ENCODE results near the gene WNT6. TPM values are rescaled to one million over a fixed set of nuclear protein-coding genes. Genes with fewer than 3 reads are reported as not detected.

Gene WNT6
- total RNA-seq, 1 experiment from 2014 or later = 8.1 TPM

- CTCF ChIA-PET = interaction anchor here (0.6 to 1.2 kb wide), 3 partner anchors 11 to 294 kb away, joined by 3 to 6 read pairs (median 3); no protein-coding TSS in a partner anchor
- H3K4me1 ChIP-seq (ENCODE audit: control insufficient read depth, insufficient read depth, low read length) = peaks cover 21% of the 10 kb centered on the region
- intact Hi-C loops (cut with micrococcal nuclease; ENCODE audit: unreplicated experiment) = loop anchor here (10.0 kb wide), 1 partner anchor 297 kb away; no protein-coding TSS in a partner anchor
- no peaks in the 10 kb centered on the region for H3K9me3 ChIP-seq (ENCODE audit: control insufficient read depth, insufficient read depth, low read depth, low read length)
- peaks cover 10% of the 10 kb centered on the region for H3K27me3 ChIP-seq (ENCODE audit: control insufficient read depth, insufficient read depth, low read length)
- no peak for DNase-seq (ENCODE audit: low read depth, low spot score)
- H3K27ac ChIP-seq (ENCODE audit: low read length) = no peak overlapping the region
- H3K36me3 ChIP-seq (ENCODE audit: control insufficient read depth, insufficient read depth, low read length) = no peaks in the 10 kb centered on the region
- no peak overlapping the region for H3K4me3 ChIP-seq (ENCODE audit: low read depth in 2 of 2, low read length in 2 of 2)
- POLR2A ChIA-PET = no interaction called here
- no TSS peak for BruUV-seq (replicated peaks)
- in situ Hi-C loops (cut with HindIII; ENCODE audit: low pct_unique_long_range_greater_than_20kb, low sequenced_read_pairs) = no loop called here
- TF ChIP-seq, protein P1, sequence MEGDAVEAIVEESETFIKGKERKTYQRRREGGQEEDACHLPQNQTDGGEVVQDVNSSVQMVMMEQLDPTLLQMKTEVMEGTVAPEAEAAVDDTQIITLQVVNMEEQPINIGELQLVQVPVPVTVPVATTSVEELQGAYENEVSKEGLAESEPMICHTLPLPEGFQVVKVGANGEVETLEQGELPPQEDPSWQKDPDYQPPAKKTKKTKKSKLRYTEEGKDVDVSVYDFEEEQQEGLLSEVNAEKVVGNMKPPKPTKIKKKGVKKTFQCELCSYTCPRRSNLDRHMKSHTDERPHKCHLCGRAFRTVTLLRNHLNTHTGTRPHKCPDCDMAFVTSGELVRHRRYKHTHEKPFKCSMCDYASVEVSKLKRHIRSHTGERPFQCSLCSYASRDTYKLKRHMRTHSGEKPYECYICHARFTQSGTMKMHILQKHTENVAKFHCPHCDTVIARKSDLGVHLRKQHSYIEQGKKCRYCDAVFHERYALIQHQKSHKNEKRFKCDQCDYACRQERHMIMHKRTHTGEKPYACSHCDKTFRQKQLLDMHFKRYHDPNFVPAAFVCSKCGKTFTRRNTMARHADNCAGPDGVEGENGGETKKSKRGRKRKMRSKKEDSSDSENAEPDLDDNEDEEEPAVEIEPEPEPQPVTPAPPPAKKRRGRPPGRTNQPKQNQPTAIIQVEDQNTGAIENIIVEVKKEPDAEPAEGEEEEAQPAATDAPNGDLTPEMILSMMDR (IDR thresholded peaks at IDR 0.05) = no peak
- TF ChIP-seq POLR2AphosphoS5 (IDR thresholded peaks at IDR 0.05; ENCODE audit: low read depth, low read length) (no peak), TCF7L2 (IDR thresholded peaks at IDR 0.05; ENCODE audit: low read depth, low read length) (no peak), SIN3A (IDR thresholded peaks at IDR 0.05; ENCODE audit: borderline replicate concordance, insufficient read depth, low read depth, low read length) (no peak)
- TF ChIP-seq, protein P2, sequence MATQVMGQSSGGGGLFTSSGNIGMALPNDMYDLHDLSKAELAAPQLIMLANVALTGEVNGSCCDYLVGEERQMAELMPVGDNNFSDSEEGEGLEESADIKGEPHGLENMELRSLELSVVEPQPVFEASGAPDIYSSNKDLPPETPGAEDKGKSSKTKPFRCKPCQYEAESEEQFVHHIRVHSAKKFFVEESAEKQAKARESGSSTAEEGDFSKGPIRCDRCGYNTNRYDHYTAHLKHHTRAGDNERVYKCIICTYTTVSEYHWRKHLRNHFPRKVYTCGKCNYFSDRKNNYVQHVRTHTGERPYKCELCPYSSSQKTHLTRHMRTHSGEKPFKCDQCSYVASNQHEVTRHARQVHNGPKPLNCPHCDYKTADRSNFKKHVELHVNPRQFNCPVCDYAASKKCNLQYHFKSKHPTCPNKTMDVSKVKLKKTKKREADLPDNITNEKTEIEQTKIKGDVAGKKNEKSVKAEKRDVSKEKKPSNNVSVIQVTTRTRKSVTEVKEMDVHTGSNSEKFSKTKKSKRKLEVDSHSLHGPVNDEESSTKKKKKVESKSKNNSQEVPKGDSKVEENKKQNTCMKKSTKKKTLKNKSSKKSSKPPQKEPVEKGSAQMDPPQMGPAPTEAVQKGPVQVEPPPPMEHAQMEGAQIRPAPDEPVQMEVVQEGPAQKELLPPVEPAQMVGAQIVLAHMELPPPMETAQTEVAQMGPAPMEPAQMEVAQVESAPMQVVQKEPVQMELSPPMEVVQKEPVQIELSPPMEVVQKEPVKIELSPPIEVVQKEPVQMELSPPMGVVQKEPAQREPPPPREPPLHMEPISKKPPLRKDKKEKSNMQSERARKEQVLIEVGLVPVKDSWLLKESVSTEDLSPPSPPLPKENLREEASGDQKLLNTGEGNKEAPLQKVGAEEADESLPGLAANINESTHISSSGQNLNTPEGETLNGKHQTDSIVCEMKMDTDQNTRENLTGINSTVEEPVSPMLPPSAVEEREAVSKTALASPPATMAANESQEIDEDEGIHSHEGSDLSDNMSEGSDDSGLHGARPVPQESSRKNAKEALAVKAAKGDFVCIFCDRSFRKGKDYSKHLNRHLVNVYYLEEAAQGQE (IDR thresholded peaks at IDR 0.05; ENCODE audit: insufficient read depth in 1 of 2, low read depth in 2 of 2, low read length in 1 of 2) = no peak
- peak; percentile 23; the same call in 1 of the 2 replicates for ATAC-seq
Measured at GRCh38 chr2:218858138-218858445, 1.5 kb upstream of the WNT6 start.

DNA sequence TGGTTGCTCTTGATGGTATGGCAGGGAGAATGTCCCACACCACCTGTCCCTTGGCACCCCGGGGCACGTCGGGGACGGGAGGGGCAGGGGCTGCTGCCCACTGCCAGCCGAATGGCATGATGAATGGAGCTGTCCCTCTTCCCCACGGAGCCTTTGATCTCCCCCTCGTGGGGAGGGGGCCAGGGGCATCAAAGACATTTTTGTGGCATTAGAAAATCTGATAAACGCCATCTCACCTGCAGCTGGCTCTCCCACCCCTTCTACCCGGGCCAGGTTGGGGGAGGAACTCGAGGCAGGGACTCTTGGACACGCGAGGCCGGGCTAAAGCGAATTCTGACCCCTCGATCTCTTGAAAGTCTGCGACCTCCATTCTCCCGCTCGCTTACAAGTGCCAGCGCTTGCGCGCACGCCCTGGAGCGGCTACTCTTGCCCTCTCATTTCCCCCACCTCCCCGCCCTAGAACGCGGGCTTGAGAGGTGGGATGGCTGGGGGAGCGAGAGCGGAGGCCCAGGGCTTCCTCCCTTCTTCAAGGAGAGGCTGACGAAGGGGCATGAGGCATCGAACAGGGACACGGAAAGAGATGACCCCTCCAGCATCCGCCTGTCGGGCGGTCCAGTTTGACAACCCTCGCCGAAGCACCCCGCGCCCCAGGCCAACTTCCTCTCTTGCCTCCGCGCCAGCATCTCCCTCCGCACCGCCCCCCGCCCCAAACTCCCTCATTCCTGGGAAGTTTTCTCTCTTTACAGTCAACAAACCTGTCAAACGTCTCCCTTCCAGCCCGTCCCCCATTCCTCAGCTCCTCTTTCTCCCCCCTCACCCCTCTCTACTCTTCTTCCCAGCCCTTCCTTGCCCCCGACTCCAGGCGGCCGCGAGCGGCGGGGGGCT is 692 bp upstream of the WNT6 start:
- in situ Hi-C loops (cut with HindIII; ENCODE audit: low pct_unique_long_range_greater_than_20kb, low sequenced_read_pairs) (no loop called here), intact Hi-C loops (cut with micrococcal nuclease; ENCODE audit: unreplicated experiment) (loop anchor here (10.0 kb wide), 1 partner anchor 296 kb away; no protein-coding TSS in a partner anchor)
- TF ChIP-seq TCF7L2 (IDR thresholded peaks at IDR 0.05; ENCODE audit: low read depth, low read length) (peak; percentile 45; the same call in 1 of the 2 replicates), POLR2AphosphoS5 (IDR thresholded peaks at IDR 0.05; ENCODE audit: low read depth, low read length) (no peak)
- Histone ChIP-seq H3K36me3 (ENCODE audit: control insufficient read depth, insufficient read depth, low read length) (no peaks in the 10 kb centered on the region), H3K4me1 (ENCODE audit: control insufficient read depth, insufficient read depth, low read length) (peaks cover 19% of the 10 kb centered on the region), H3K27me3 (ENCODE audit: control insufficient read depth, insufficient read depth, low read length) (peaks cover 10% of the 10 kb centered on the region), H3K9me3 (ENCODE audit: control insufficient read depth, insufficient read depth, low read depth, low read length) (no peaks in the 10 kb centered on the region), H3K27ac (ENCODE audit: low read length) (no peak overlapping the region), H3K4me3 (ENCODE audit: low read depth in 2 of 2, low read length in 2 of 2) (peak overlapping the region; percentile 27 to 44; a peak in 3 of 4 replicates)
- DNase-seq (ENCODE audit: low read depth, low spot score) (no peak), ATAC-seq (no peak)
- ChIA-PET POLR2A (no interaction called here), CTCF (interaction anchor here (0.6 to 1.2 kb wide), 2 partner anchors 12 to 295 kb away, joined by 3 read pairs; no protein-coding TSS in a partner anchor)
- no TSS peak for BruUV-seq (replicated peaks)
